ENCODE results near the gene MED13. TPM values are rescaled to one million over a fixed set of nuclear protein-coding genes. Genes with fewer than 3 reads are reported as not detected.

The MED13 gene
- total RNA-seq, 1 experiment from 2014 or later = 60.7 TPM

GRCh38 chr17:61966191-61966590 lies 98.9 kb downstream of the MED13 start:
- Histone ChIP-seq H2BK5ac (ENCODE audit: insufficient read length, low read length) (no peak overlapping the region), H3K4me2 (ENCODE audit: insufficient read depth, insufficient read length, low read length) (no peak overlapping the region), H4K8ac (replicated peaks; ENCODE audit: insufficient read length, low read depth, low read length) (no peak overlapping the region), H3K9me3 (ENCODE audit: control insufficient read depth, low read depth, low read length) (no peaks in the 10 kb centered on the region), H2AK5ac (ENCODE audit: insufficient read length, low read length) (no peak overlapping the region), H2BK15ac (ENCODE audit: low read depth, low read length) (no peak overlapping the region), H3K79me1 (ENCODE audit: insufficient read depth, low read depth, low read length, poor library complexity, severe bottlenecking) (peaks cover under 1% of the 10 kb centered on the region), H4K91ac (ENCODE audit: insufficient read length, low read depth, low read length) (no peak overlapping the region), H2BK12ac (ENCODE audit: insufficient read length, low read depth, low read length) (no peak overlapping the region), H3K56ac (ENCODE audit: insufficient read length, low read depth, low read length) (no peak overlapping the region), H3K9ac (ENCODE audit: extremely low read depth, insufficient read length, low read length) (no peak overlapping the region), H3K79me2 (ENCODE audit: insufficient read depth, low read length) (no peaks in the 10 kb centered on the region), H3K4ac (ENCODE audit: low read depth, low read length) (no peak overlapping the region), H2BK120ac (ENCODE audit: low read depth, low read length, poor library complexity, severe bottlenecking) (no peak overlapping the region), H3K4me1 (ENCODE audit: insufficient read depth, low read length) (no peaks in the 10 kb centered on the region), H2AFZ (ENCODE audit: low read length) (no peak overlapping the region), H2BK20ac (ENCODE audit: low read depth, low read length, poor library complexity, severe bottlenecking) (no peak overlapping the region), H3T11ph (ENCODE audit: low read length) (no peak overlapping the region), H3K27me3 (ENCODE audit: insufficient read depth, low read length) (no peaks in the 10 kb centered on the region), H4K20me1 (ENCODE audit: control insufficient read depth, insufficient read depth, insufficient read length) (no peaks in the 10 kb centered on the region), H3K23me2 (ENCODE audit: insufficient read length, low read depth, low read length, poor library complexity, severe bottlenecking) (no peaks in the 10 kb centered on the region), H3K27ac (ENCODE audit: insufficient read length, low read depth, low read length) (no peak overlapping the region), H4K5ac (ENCODE audit: insufficient read length, low read depth, low read length) (no peak overlapping the region), H3K18ac (ENCODE audit: insufficient read length, low read depth, low read length) (no peak overlapping the region), H3K23ac (ENCODE audit: insufficient read length, low read depth, low read length) (no peak overlapping the region), H3K14ac (ENCODE audit: insufficient read depth, low read length) (no peak overlapping the region)
- Mint-ChIP-seq H3K4me1 (no peaks in the 10 kb centered on the region), H3K27ac (no peak overlapping the region; a peak in 1 of 7 replicates), H3K4me3 (no peak overlapping the region), H3K9me3 (no peaks in the 10 kb centered on the region), H3K36me3 (ENCODE audit: insufficient read depth in 1 of 3, low read depth in 3 of 3) (peaks cover 20 to 75% (median 64%) of the 10 kb centered on the region in 3 experiments; a peak in 6 of 7 replicates), H3K27me3 (ENCODE audit: low read depth) (no peaks in the 10 kb centered on the region)
- TF ChIP-seq CTCF (conservative IDR thresholded peaks at IDR 0.05) = no peak
- DNase-seq = no peak
- WGBS (ENCODE audit: extremely low coverage, insufficient read length, low lambda C conversion rate) = no CpG with 5 or more reads among the region's 1 CpG

All from H9 (cell line).